Astrocyte of the hippocampus (primary cell): ENCODE measurements around the gene POMT1.
"Not testable (repeated sequence)": the region's sequence is repeated elsewhere in the genome, so short reads cannot be mapped to it uniquely, and the experiment has no call there.

Experiments
- DNase-seq: peaks from one replicate; pipeline ENCODE4 v3.0.0; 2011; ENCODE audit warnings: low read depth, low spot score

POMT1 gene

GRCh38 chr9:131494296-131494870, 8.3 kb upstream of the POMT1 start:
- DNase-seq, result no peak

GRCh38 chr9:131495785-131496184, 6.9 kb upstream of the POMT1 start:
- no peak for DNase-seq

GRCh38 chr9:131496844-131497405, 5.8 kb upstream of the POMT1 start:
- no peak for DNase-seq

- no peak for DNase-seq
These were observed 3.4 kb upstream of the POMT1 start for GRCh38 chr9:131499254-131499767.

- no peak for DNase-seq
These were observed 2.3 kb upstream of the POMT1 start for GRCh38 chr9:131500377-131500776.

- peak; percentile 57 for DNase-seq
These were observed 1.7 kb upstream of the POMT1 start for GRCh38 chr9:131500939-131501541.

- peak; percentile 39 for DNase-seq
These were observed 1.1 kb downstream of the POMT1 start for GRCh38 chr9:131503626-131504465.

- DNase-seq, result no peak
These were observed 2.3 kb downstream of the POMT1 start for GRCh38 chr9:131505012-131505411.

- no peak for DNase-seq
These were observed 8.7 kb downstream of the POMT1 start for GRCh38 chr9:131511416-131511815.

GRCh38 chr9:131511880-131512279, 9.2 kb downstream of the POMT1 start:
- no peak for DNase-seq

GRCh38 chr9:131513177-131513576, 10.5 kb downstream of the POMT1 start:
- no peak for DNase-seq

- DNase-seq, result not testable (repeated sequence)
These were observed 12.9 kb downstream of the POMT1 start for GRCh38 chr9:131515559-131516031.

GRCh38 chr9:131516100-131516499, 13.4 kb downstream of the POMT1 start:
- no peak for DNase-seq

- DNase-seq, result no peak
These were observed 14.2 kb downstream of the POMT1 start for GRCh38 chr9:131516930-131517329.

GRCh38 chr9:131517761-131518190, 15.1 kb downstream of the POMT1 start:
- DNase-seq, result no peak

- no peak for DNase-seq
These were observed 15.8 kb downstream of the POMT1 start for GRCh38 chr9:131518553-131518952.

- no peak for DNase-seq
These were observed 17.8 kb downstream of the POMT1 start for GRCh38 chr9:131520503-131520902.

- DNase-seq, result no peak
These were observed 18.5 kb downstream of the POMT1 start for GRCh38 chr9:131521203-131521602.

- DNase-seq, result no peak
These were observed 19.1 kb downstream of the POMT1 start for GRCh38 chr9:131521822-131522221.

- no peak for DNase-seq
These were observed 19.8 kb downstream of the POMT1 start for GRCh38 chr9:131522257-131523085.

GRCh38 chr9:131523086-131523388, 20.3 kb downstream of the POMT1 start:
- DNase-seq, result no peak
